PFSK-1 (cell line): Measurements from ENCODE around the gene C1QTNF3.

Source experiments
- FOXP2 ChIP-seq: optimal IDR thresholded peaks from 2 replicates; pipeline ENCODE3; 2011; ENCODE audit warnings: borderline replicate concordance, control low read depth, inconsistent platforms; ENCODE audit not compliant: insufficient read depth; ENCODE audit errors: extremely low read length, extremely low read depth
- POLR2AphosphoS5 ChIP-seq: IDR thresholded peaks from 2 replicates; pipeline ENCODE4 v1.6.1; 2012; ENCODE audit warnings: low read depth, mild to moderate bottlenecking, control low read depth, low read length, moderate library complexity
- REST ChIP-seq, 2 experiments: IDR thresholded peaks; 2 replicates each; pipeline versions ENCODE4 v1.6.1 to v1.8.0; 2011 to 2012; ENCODE audit warnings: low read depth in 2 of 2, low read length in 2 of 2, control low read depth in 1 of 2, inconsistent platforms in 1 of 2, mild to moderate bottlenecking in 1 of 2, moderate library complexity in 1 of 2; ENCODE audit not compliant: insufficient read depth in 1 of 2
- SIN3A ChIP-seq: IDR thresholded peaks from 2 replicates; pipeline ENCODE4 v1.6.1; 2012; ENCODE audit warnings: mild to moderate bottlenecking, low read length, moderate library complexity, borderline replicate concordance; ENCODE audit not compliant: insufficient read depth
- TAF1 ChIP-seq: IDR thresholded peaks from 2 replicates; pipeline ENCODE4 v1.6.1; 2012; ENCODE audit warnings: low read length, control low read depth, borderline replicate concordance; ENCODE audit not compliant: insufficient read depth

Gene C1QTNF3

GRCh38 chr5:34007621-34008600 is 35.1 kb downstream of the C1QTNF3 start, which contains the start of gene AMACR:
Gene AMACR (minus strand): TSS chr5:34008050. CDS start chr5:34008019, 31 bp downstream.
- no peak for TF ChIP-seq FOXP2
- peak; percentile 75; the same call in 1 of the 2 replicates for TF ChIP-seq TAF1
- peak; percentile 46 to 56; a peak in 2 of 4 replicates for TF ChIP-seq REST (IDR thresholded peaks at IDR 0.05; ENCODE audit: insufficient read depth in 1 of 2, low read depth in 2 of 2, low read length in 2 of 2)
- TF ChIP-seq SIN3A, result peak; percentile 50; the same call in 1 of the 2 replicates
- TF ChIP-seq POLR2AphosphoS5, result peak; percentile 95

GRCh38 chr5:34007201-34007620 is 35.8 kb downstream of the C1QTNF3 start:
- no peak for TF ChIP-seq REST (IDR thresholded peaks at IDR 0.05; ENCODE audit: insufficient read depth in 1 of 2, low read depth in 2 of 2, low read length in 2 of 2)
- no peak for TF ChIP-seq SIN3A
- no peak for TF ChIP-seq FOXP2
- no peak for TF ChIP-seq POLR2AphosphoS5
- TF ChIP-seq TAF1, result no peak

GRCh38 chr5:34005681-34006080 is 37.3 kb downstream of the C1QTNF3 start:
- TF ChIP-seq SIN3A (no peak), REST (IDR thresholded peaks at IDR 0.05; ENCODE audit: insufficient read depth in 1 of 2, low read depth in 2 of 2, low read length in 2 of 2) (no peak), POLR2AphosphoS5 (no peak), TAF1 (no peak), FOXP2 (no peak)

GRCh38 chr5:34005211-34005610 is 37.8 kb downstream of the C1QTNF3 start:
- TF ChIP-seq POLR2AphosphoS5 (no peak), REST (IDR thresholded peaks at IDR 0.05; ENCODE audit: insufficient read depth in 1 of 2, low read depth in 2 of 2, low read length in 2 of 2) (no peak), TAF1 (no peak), FOXP2 (no peak), SIN3A (no peak)
